B cell (primary cell): ENCODE data around the gene AUTS2. TPM values are rescaled to one million over a fixed set of nuclear protein-coding genes. Genes with fewer than 3 reads are reported as not detected.

ENCODE experiments used
- ATAC-seq: fragments of 200-7000 bp; cut with Tn5 transposase; one replicate; pipeline ENCODE4 v1.10.0; 2021; ENCODE audit warnings: low read depth, mild to moderate bottlenecking, moderate number of reproducible peaks, moderate library complexity
- CTCF ChIA-PET: fragments of 350-600 bp; sonication (Branson Sonifier 250); formaldehyde crosslinking; loops from one replicate; lab custom pipeline; 2021; ENCODE audit warnings: antibody characterized with exemption, inconsistent platforms; lab: Charles Lee
- POLR2A ChIA-PET: fragments of 350-600 bp; sonication (Branson Sonifier 250); formaldehyde crosslinking; loops from one replicate; lab custom pipeline; 2021; ENCODE audit warnings: antibody characterized with exemption; lab: Charles Lee
- DNase-seq: peaks from one replicate; pipeline ENCODE4 v3.0.0; 2013
- H2AFZ ChIP-seq: 2 replicates; pipeline ENCODE4 v1.6.1; 2012; ENCODE audit warnings: mild to moderate bottlenecking, low read depth, low read length; ENCODE audit not compliant: insufficient read depth, poor library complexity, severe bottlenecking
- H3K27ac ChIP-seq, 2 donors: 1 replicate in 1 of 2; 2 replicates in 1 of 2; pipeline ENCODE4 v1.5.1; 2012 to 2013; ENCODE audit warnings: low read length in 2 of 2, mild to moderate bottlenecking in 2 of 2, moderate library complexity in 1 of 2
- H3K27me3 ChIP-seq, 4 experiments: fragments of 200-600 bp in 1 of 4; sonication (generic) in 1 of 4; replicated peaks in 1 of 4; 1 replicate in 2 of 4; 2 replicates in 2 of 4; pipeline versions ENCODE4 v1.6.1 to v1.7.0; 2013 to 2016; ENCODE audit warnings: low read length in 3 of 4, mild to moderate bottlenecking in 2 of 4, mixed read lengths in 1 of 4, moderate library complexity in 1 of 4; ENCODE audit not compliant: insufficient read depth in 4 of 4, control insufficient read depth in 3 of 4; ENCODE audit errors: control extremely low read depth in 1 of 4
- H3K36me3 ChIP-seq, 2 experiments: replicated peaks in 1 of 2; 1 replicate in 1 of 2; 2 replicates in 1 of 2; pipeline versions ENCODE4 v1.6.1 to v1.7.1; 2013; ENCODE audit warnings: low read length in 1 of 2; ENCODE audit not compliant: insufficient read depth in 2 of 2, control insufficient read depth in 1 of 2; ENCODE audit errors: control extremely low read depth in 1 of 2, extremely low read depth in 1 of 2
- H3K4me1 ChIP-seq, 2 donors: fragments of 200-600 bp in 1 of 2; sonication (generic) in 1 of 2; 1 replicate in 1 of 2; 2 replicates in 1 of 2; pipeline versions ENCODE4 v1.5.1 to v1.6.1; 2013 to 2017; ENCODE audit warnings: low read length in 2 of 2; ENCODE audit not compliant: control insufficient read depth in 2 of 2, insufficient read depth in 2 of 2
- H3K4me2 ChIP-seq: replicated peaks from 2 replicates; pipeline ENCODE3; 2012; ENCODE audit warnings: mild to moderate bottlenecking, low read depth, low read length; ENCODE audit not compliant: poor library complexity, severe bottlenecking
- H3K4me3 ChIP-seq, 5 experiments: fragments of 200-600 bp in 1 of 5; sonication (generic) in 1 of 5; 1 replicate in 3 of 5; 2 replicates in 2 of 5; pipeline versions ENCODE4 v1.5.1 to v1.7.0; 2011 to 2016; ENCODE audit warnings: low read length in 4 of 5, mild to moderate bottlenecking in 4 of 5, low read depth in 2 of 5, control low read depth in 1 of 5, moderate library complexity in 1 of 5; ENCODE audit not compliant: insufficient read depth in 1 of 5; ENCODE audit errors: control extremely low read depth in 1 of 5, extremely low read depth in 1 of 5
- H3K79me2 ChIP-seq: fragments of 200-600 bp; sonication (generic); one replicate; pipeline ENCODE4 v1.6.0; 2016; ENCODE audit warnings: low read length; ENCODE audit not compliant: control insufficient read depth, insufficient read depth
- H3K9ac ChIP-seq: fragments of 200-600 bp; sonication (generic); 2 replicates; pipeline ENCODE4 v1.6.1; 2017; ENCODE audit warnings: mild to moderate bottlenecking, low read length, moderate library complexity
- H3K9me3 ChIP-seq, 3 donors: one replicate each; pipeline versions ENCODE4 v1.6.1 to v1.7.1; 2013; ENCODE audit warnings: low read length in 2 of 3; ENCODE audit not compliant: control insufficient read depth in 2 of 3, insufficient read depth in 1 of 3; ENCODE audit errors: control extremely low read depth in 1 of 3
- H4K20me1 ChIP-seq: 2 replicates; pipeline ENCODE4 v1.6.0; 2012; ENCODE audit warnings: mild to moderate bottlenecking, low read length; ENCODE audit not compliant: insufficient read depth, control insufficient read depth, poor library complexity, severe bottlenecking
- H3K27ac Mint-ChIP-seq: one replicate; pipeline ENCODE4 v1.8.0; 2021; ENCODE audit warnings: mixed read lengths
- H3K27me3 Mint-ChIP-seq: one replicate; pipeline ENCODE4 v1.8.0; 2021; ENCODE audit warnings: mixed read lengths
- H3K4me1 Mint-ChIP-seq: one replicate; pipeline ENCODE4 v1.8.0; 2021; ENCODE audit warnings: mixed read lengths
- H3K4me3 Mint-ChIP-seq: one replicate; pipeline ENCODE4 v1.8.0; 2021; ENCODE audit warnings: mixed read lengths
- H3K9me3 Mint-ChIP-seq: one replicate; pipeline ENCODE4 v1.8.0; 2022; ENCODE audit warnings: mixed read lengths; ENCODE audit not compliant: insufficient read depth
- EZH2 ChIP-seq: IDR thresholded peaks from 2 replicates; pipeline ENCODE4 v1.6.1; 2012; ENCODE audit warnings: borderline replicate concordance, low read depth, mild to moderate bottlenecking, moderate library complexity, low read length; ENCODE audit not compliant: insufficient read depth, poor library complexity, severe bottlenecking
- WGBS: methylation state at CpG from one replicate; pipeline ENCODE4 v1.1.5; 2013; ENCODE audit warnings: missing lambda C conversion rate; ENCODE audit not compliant: insufficient coverage; 5-methylcytosine and 5-hydroxymethylcytosine counted together
- intact Hi-C: fragments of 100-400 bp; cut with micrococcal nuclease; formaldehyde crosslinking; loops from one replicate; pipeline ENCODE4 v1.10.0; 2022
- polyA plus RNA-seq: library from polyadenylated mRNA; depleted of rRNA; stranded (reverse); fragments of >200 nt; gene quantifications from 2 replicates; pipeline ENCODE4 v1.2.3, GENCODE V29; 2012
- total RNA-seq, 2 donors: library from RNA; stranded (reverse); fragments of 120-200 nt in 1 of 2; gene quantifications; 1 replicate in 1 of 2; 2 replicates in 1 of 2; pipeline versions ENCODE4 v1.2.3 to v1.2.4, GENCODE V29; 2013 to 2022
- TF ChIP-seq, protein P1 (sequence below): fragments of 200-600 bp; IDR thresholded peaks from one replicate; pipeline ENCODE4 v1.8.0; 2022; ENCODE audit warnings: antibody characterized with exemption, mild to moderate bottlenecking

Gene AUTS2
- total and polyA plus RNA-seq, 2 donors (not counting 1 experiment from before 2014, with no cell fraction given), result 22.3 to 35.0 TPM

DNA sequence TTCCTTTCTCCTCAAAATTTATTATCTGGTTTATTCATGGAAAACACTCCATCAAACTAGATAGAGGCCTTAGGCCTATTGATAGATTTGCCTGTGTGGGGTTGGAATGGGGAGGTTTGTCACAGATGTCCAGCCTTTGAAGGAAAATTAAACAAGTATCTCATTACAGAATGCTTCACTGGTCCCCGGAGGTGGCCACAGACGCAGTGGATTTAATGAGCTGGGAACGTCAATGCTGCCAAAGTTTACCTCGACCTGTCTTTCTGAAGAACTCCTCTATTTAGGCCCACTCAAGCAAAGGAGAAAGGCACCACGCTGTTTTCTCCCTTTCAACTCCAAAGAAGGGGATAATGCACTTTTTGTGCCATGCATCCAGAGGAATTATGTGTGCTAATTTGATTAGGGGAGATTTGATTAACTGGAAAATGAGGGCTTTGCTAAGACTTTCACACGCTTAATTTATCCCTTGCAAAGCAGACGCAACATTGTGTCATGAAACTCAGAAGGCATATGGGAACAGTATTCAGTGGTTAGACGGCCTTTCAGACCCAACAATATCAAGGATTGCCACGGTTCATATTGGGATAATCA is 974.9 kb downstream of the AUTS2 start:
- Histone ChIP-seq H3K9me3 (no peaks in the 10 kb centered on the region), H3K36me3 (peaks cover 0 to 2% of the 10 kb centered on the region in 2 experiments), H3K4me2 (no peak overlapping the region), H3K4me3 (no peak overlapping the region), H3K79me2 (no peaks in the 10 kb centered on the region), H3K27me3 (no peaks in the 10 kb centered on the region), H3K4me1 (no peaks in the 10 kb centered on the region), H3K9ac (no peak overlapping the region), H3K27ac (no peak overlapping the region), H2AFZ (no peak overlapping the region), H4K20me1 (no peaks in the 10 kb centered on the region)
- H3K4me3 Mint-ChIP-seq, result no peak overlapping the region
- ATAC-seq, result no peak
- H3K9me3 Mint-ChIP-seq, result no peaks in the 10 kb centered on the region
- CTCF ChIA-PET, result no interaction called here
- no peaks in the 10 kb centered on the region for H3K27me3 Mint-ChIP-seq
- POLR2A ChIA-PET, result no interaction called here
- intact Hi-C loops, result no loop called here
- WGBS, result 95% methylated on average over 8 of the region's 9 CpGs
- TF ChIP-seq, protein P1, sequence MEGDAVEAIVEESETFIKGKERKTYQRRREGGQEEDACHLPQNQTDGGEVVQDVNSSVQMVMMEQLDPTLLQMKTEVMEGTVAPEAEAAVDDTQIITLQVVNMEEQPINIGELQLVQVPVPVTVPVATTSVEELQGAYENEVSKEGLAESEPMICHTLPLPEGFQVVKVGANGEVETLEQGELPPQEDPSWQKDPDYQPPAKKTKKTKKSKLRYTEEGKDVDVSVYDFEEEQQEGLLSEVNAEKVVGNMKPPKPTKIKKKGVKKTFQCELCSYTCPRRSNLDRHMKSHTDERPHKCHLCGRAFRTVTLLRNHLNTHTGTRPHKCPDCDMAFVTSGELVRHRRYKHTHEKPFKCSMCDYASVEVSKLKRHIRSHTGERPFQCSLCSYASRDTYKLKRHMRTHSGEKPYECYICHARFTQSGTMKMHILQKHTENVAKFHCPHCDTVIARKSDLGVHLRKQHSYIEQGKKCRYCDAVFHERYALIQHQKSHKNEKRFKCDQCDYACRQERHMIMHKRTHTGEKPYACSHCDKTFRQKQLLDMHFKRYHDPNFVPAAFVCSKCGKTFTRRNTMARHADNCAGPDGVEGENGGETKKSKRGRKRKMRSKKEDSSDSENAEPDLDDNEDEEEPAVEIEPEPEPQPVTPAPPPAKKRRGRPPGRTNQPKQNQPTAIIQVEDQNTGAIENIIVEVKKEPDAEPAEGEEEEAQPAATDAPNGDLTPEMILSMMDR, result no peak
- TF ChIP-seq EZH2, result no peak
- no peak for DNase-seq
- no peak overlapping the region for H3K27ac Mint-ChIP-seq
- peaks cover 4% of the 10 kb centered on the region for H3K4me1 Mint-ChIP-seq

DNA sequence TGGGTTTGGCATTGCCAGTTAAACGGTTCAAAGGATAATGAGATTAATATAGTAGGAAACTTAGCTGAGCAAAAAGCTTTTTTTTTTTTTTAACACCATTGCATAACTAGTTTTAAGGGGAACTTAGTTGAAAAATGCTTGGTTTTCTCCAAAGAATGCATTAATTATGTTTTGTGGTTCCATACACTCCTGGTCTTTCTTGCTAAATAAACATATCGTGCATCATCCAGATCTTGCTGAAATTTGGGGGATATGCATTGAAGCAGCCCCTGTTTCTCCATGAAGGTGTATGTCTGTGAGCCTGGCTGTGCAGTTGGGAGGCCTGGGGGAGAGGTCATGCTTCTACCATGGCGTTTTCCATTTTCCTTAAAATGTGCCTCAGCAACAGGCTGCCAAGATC is 975.4 kb downstream of the AUTS2 start:
- POLR2A ChIA-PET, result no interaction called here
- peaks cover 0 to 2% of the 10 kb centered on the region in 2 experiments for H3K36me3 ChIP-seq
- Mint-ChIP-seq H3K4me1 (peaks cover 4% of the 10 kb centered on the region), H3K27ac (no peak overlapping the region), H3K27me3 (no peaks in the 10 kb centered on the region), H3K9me3 (no peaks in the 10 kb centered on the region), H3K4me3 (no peak overlapping the region)
- H3K27me3 ChIP-seq, result no peaks in the 10 kb centered on the region
- H3K9me3 ChIP-seq, result no peaks in the 10 kb centered on the region
- H2AFZ ChIP-seq, result no peak overlapping the region
- no CpG with 5 or more reads among the region's 3 CpGs for WGBS
- no peak overlapping the region for H3K4me2 ChIP-seq
- H3K9ac ChIP-seq, result no peak overlapping the region
- TF ChIP-seq, protein P1, result no peak
- TF ChIP-seq EZH2, result no peak
- H3K4me3 ChIP-seq, result no peak overlapping the region
- CTCF ChIA-PET, result no interaction called here
- H3K27ac ChIP-seq, result no peak overlapping the region
- DNase-seq, result no peak
- no peaks in the 10 kb centered on the region for H3K4me1 ChIP-seq
- intact Hi-C loops, result no loop called here
- no peaks in the 10 kb centered on the region for H3K79me2 ChIP-seq
- no peaks in the 10 kb centered on the region for H4K20me1 ChIP-seq
- ATAC-seq, result no peak
